HEK293T (cell line): ENCODE data around the gene GMDS.

Source experiments
- ELF4 ChIP-seq: fragments of 450-650 bp; IDR thresholded peaks from 2 replicates; pipeline ENCODE4 v1.6.1; 2017; ENCODE audit warnings: antibody characterized with exemption
- FOXA1 ChIP-seq: fragments of 450-650 bp; IDR thresholded peaks from 2 replicates; pipeline ENCODE4 v1.6.1; 2016; ENCODE audit warnings: mild to moderate bottlenecking
- HDGF ChIP-seq: fragments of 450-650 bp; IDR thresholded peaks from 2 replicates; pipeline ENCODE4 v1.6.1; 2017; ENCODE audit warnings: antibody characterized with exemption, borderline replicate concordance
- PKNOX1 ChIP-seq: fragments of 450-650 bp; IDR thresholded peaks from 2 replicates; pipeline ENCODE4 v1.6.1; 2016
- SP1 ChIP-seq: fragments of 450-650 bp; IDR thresholded peaks from 2 replicates; pipeline ENCODE4 v1.6.1; 2017
- SUZ12 ChIP-seq: fragments of 450-650 bp; IDR thresholded peaks from 2 replicates; pipeline ENCODE4 v1.6.1; 2016; ENCODE audit warnings: mild to moderate bottlenecking
- ZNF384 ChIP-seq: fragments of 450-650 bp; IDR thresholded peaks from 2 replicates; pipeline ENCODE4 v1.6.1; 2016

- TF ChIP-seq SP1 (no peak), FOXA1 (no peak), HDGF (no peak), PKNOX1 (no peak), ZNF384 (no peak), SUZ12 (no peak), ELF4 (no peak)
These were observed 632.1 kb downstream of the GMDS start for GRCh38 chr6:1613346-1613687.
